IPS-15b (cell line): ENCODE results near the gene DNAL4.
"Not testable (repeated sequence)": the region's sequence is repeated elsewhere in the genome, so short reads cannot be mapped to it uniquely, and the experiment has no call there.

Experiments
- H3K27me3 ChIP-seq: one replicate; pipeline ENCODE4 v1.6.1; 2013; ENCODE audit warnings: low read length; ENCODE audit not compliant: control insufficient read depth, insufficient read depth
- H3K36me3 ChIP-seq: one replicate; pipeline ENCODE4 v1.6.1; 2013; ENCODE audit warnings: low read length; ENCODE audit not compliant: control insufficient read depth, insufficient read depth
- H3K4me1 ChIP-seq: one replicate; pipeline ENCODE4 v1.6.1; 2013; ENCODE audit warnings: mild to moderate bottlenecking, low read length; ENCODE audit not compliant: control insufficient read depth, insufficient read depth
- H3K4me3 ChIP-seq: one replicate; pipeline ENCODE4 v1.5.1; 2013; ENCODE audit warnings: low read depth, low read length
- H3K9ac ChIP-seq: one replicate; pipeline ENCODE4 v1.6.1; 2013; ENCODE audit warnings: low read depth, mild to moderate bottlenecking, low read length
- H3K9me3 ChIP-seq: one replicate; pipeline ENCODE4 v1.6.1; 2013; ENCODE audit warnings: mild to moderate bottlenecking, low read length; ENCODE audit not compliant: control insufficient read depth, insufficient read depth

Gene DNAL4

GRCh38 chr22:38824585-38824984, 30.6 kb upstream of the DNAL4 start:
- no peaks in the 10 kb centered on the region for H3K36me3 ChIP-seq
- H3K4me3 ChIP-seq: no peak overlapping the region
- H3K9ac ChIP-seq: no peak overlapping the region
- no peaks in the 10 kb centered on the region for H3K9me3 ChIP-seq
- no peaks in the 10 kb centered on the region for H3K27me3 ChIP-seq
- H3K4me1 ChIP-seq: no peaks in the 10 kb centered on the region

GRCh38 chr22:38823637-38824036, 29.7 kb upstream of the DNAL4 start:
- H3K9ac ChIP-seq: no peak overlapping the region
- no peaks in the 10 kb centered on the region for H3K27me3 ChIP-seq

GRCh38 chr22:38823076-38823475, 29.1 kb upstream of the DNAL4 start:
- no peaks in the 10 kb centered on the region for H3K9me3 ChIP-seq
- H3K4me3 ChIP-seq: no peak overlapping the region
- no peaks in the 10 kb centered on the region for H3K4me1 ChIP-seq
- no peaks in the 10 kb centered on the region for H3K36me3 ChIP-seq
- H3K27me3 ChIP-seq: no peaks in the 10 kb centered on the region
- H3K9ac ChIP-seq: no peak overlapping the region

More at GRCh38 chr22:38823637-38824036, 29.7 kb upstream of the DNAL4 start:
- Histone ChIP-seq H3K36me3 (no peaks in the 10 kb centered on the region), H3K4me3 (no peak overlapping the region), H3K4me1 (no peaks in the 10 kb centered on the region), H3K9me3 (no peaks in the 10 kb centered on the region)

GRCh38 chr22:38820020-38820419, 26.1 kb upstream of the DNAL4 start:
- Histone ChIP-seq H3K4me3 (no peak overlapping the region), H3K9me3 (no peaks in the 10 kb centered on the region), H3K27me3 (no peaks in the 10 kb centered on the region), H3K9ac (no peak overlapping the region), H3K36me3 (no peaks in the 10 kb centered on the region), H3K4me1 (no peaks in the 10 kb centered on the region)

GRCh38 chr22:38819387-38819940, 25.5 kb upstream of the DNAL4 start:
- Histone ChIP-seq H3K4me1 (no peaks in the 10 kb centered on the region), H3K27me3 (no peaks in the 10 kb centered on the region), H3K9ac (no peak overlapping the region), H3K9me3 (no peaks in the 10 kb centered on the region), H3K4me3 (no peak overlapping the region), H3K36me3 (no peaks in the 10 kb centered on the region)

- H3K9me3 ChIP-seq: no peaks in the 10 kb centered on the region
- no peaks in the 10 kb centered on the region for H3K36me3 ChIP-seq
- no peak overlapping the region for H3K9ac ChIP-seq
- H3K27me3 ChIP-seq: peaks cover 6% of the 10 kb centered on the region
- H3K4me3 ChIP-seq: no peak overlapping the region
- no peaks in the 10 kb centered on the region for H3K4me1 ChIP-seq
Measured at GRCh38 chr22:38817196-38817595, 23.3 kb upstream of the DNAL4 start.

- no peaks in the 10 kb centered on the region for H3K4me1 ChIP-seq
- H3K27me3 ChIP-seq: peaks cover 8% of the 10 kb centered on the region
- H3K9ac ChIP-seq: no peak overlapping the region
- no peak overlapping the region for H3K4me3 ChIP-seq
- H3K36me3 ChIP-seq: no peaks in the 10 kb centered on the region
- H3K9me3 ChIP-seq: no peaks in the 10 kb centered on the region
Measured at GRCh38 chr22:38815842-38816241, 21.9 kb upstream of the DNAL4 start.

GRCh38 chr22:38811241-38811640, 17.3 kb upstream of the DNAL4 start:
- no peak overlapping the region for H3K9ac ChIP-seq
- no peaks in the 10 kb centered on the region for H3K36me3 ChIP-seq
- no peaks in the 10 kb centered on the region for H3K9me3 ChIP-seq
- H3K27me3 ChIP-seq: peaks cover 8% of the 10 kb centered on the region
- no peak overlapping the region for H3K4me3 ChIP-seq
- no peaks in the 10 kb centered on the region for H3K4me1 ChIP-seq

- not testable (repeated sequence) for H3K36me3 ChIP-seq, H3K4me3 ChIP-seq, H3K9ac ChIP-seq, H3K9me3 ChIP-seq, H3K4me1 ChIP-seq
- peaks cover 13% of the 10 kb centered on the region for H3K27me3 ChIP-seq
Measured at GRCh38 chr22:38805041-38805593, 11.2 kb upstream of the DNAL4 start.

- H3K4me1 ChIP-seq: no peaks in the 10 kb centered on the region
- no peaks in the 10 kb centered on the region for H3K9me3 ChIP-seq
- H3K9ac ChIP-seq: peak overlapping the region; percentile 16
- peak overlapping the region; percentile 69 for H3K4me3 ChIP-seq
- H3K36me3 ChIP-seq: no peaks in the 10 kb centered on the region
- H3K27me3 ChIP-seq: peaks cover 29% of the 10 kb centered on the region
Measured at GRCh38 chr22:38802671-38803121, 8.8 kb upstream of the DNAL4 start.

GRCh38 chr22:38799265-38800002, 5.5 kb upstream of the DNAL4 start:
- Histone ChIP-seq H3K9me3 (no peaks in the 10 kb centered on the region), H3K4me3 (no peak overlapping the region), H3K27me3 (peaks cover 38% of the 10 kb centered on the region)

GRCh38 chr22:38798496-38798895, 4.6 kb upstream of the DNAL4 start:
- Histone ChIP-seq H3K4me3 (no peak overlapping the region), H3K9me3 (no peaks in the 10 kb centered on the region), H3K4me1 (no peaks in the 10 kb centered on the region), H3K27me3 (peaks cover 38% of the 10 kb centered on the region), H3K36me3 (no peaks in the 10 kb centered on the region), H3K9ac (no peak overlapping the region)

More at GRCh38 chr22:38799265-38800002, 5.5 kb upstream of the DNAL4 start:
- Histone ChIP-seq H3K9ac (no peak overlapping the region), H3K4me1 (no peaks in the 10 kb centered on the region), H3K36me3 (no peaks in the 10 kb centered on the region)
